HG02623 (cell line): Measurements from ENCODE around the gene TJP1.
"Not testable (repeated sequence)": the region's sequence is repeated elsewhere in the genome, so short reads cannot be mapped to it uniquely, and the experiment has no call there.

ENCODE experiments used
- ATAC-seq: cut with Tn5 transposase; IDR thresholded peaks from one replicate; pipeline ENCODE4 v1.9.1; 2021; ENCODE audit warnings: moderate library complexity; ENCODE audit not compliant: unreplicated experiment

Gene TJP1

GRCh38 chr15:29756358-29757267 lies 65.7 kb downstream of the TJP1 start:
- no peak for ATAC-seq

GRCh38 chr15:29754009-29754408 lies 68.3 kb downstream of the TJP1 start:
- ATAC-seq, result not testable (repeated sequence)

GRCh38 chr15:29753506-29753905 lies 68.8 kb downstream of the TJP1 start:
- ATAC-seq, result no peak

GRCh38 chr15:29750754-29751153 lies 71.5 kb downstream of the TJP1 start:
- ATAC-seq, result no peak

- ATAC-seq, result no peak
Measured at GRCh38 chr15:29749365-29750086, 72.7 kb downstream of the TJP1 start.

- ATAC-seq, result no peak
Measured at GRCh38 chr15:29747837-29748417, 74.3 kb downstream of the TJP1 start.

- no peak for ATAC-seq
Measured at GRCh38 chr15:29743475-29743874, 78.8 kb downstream of the TJP1 start.

- ATAC-seq, result no peak
Measured at GRCh38 chr15:29740692-29741311, 81.5 kb downstream of the TJP1 start.

GRCh38 chr15:29736744-29737020 lies 85.6 kb downstream of the TJP1 start:
- no peak for ATAC-seq

- no peak for ATAC-seq
Measured at GRCh38 chr15:29736012-29736743, 86.1 kb downstream of the TJP1 start.

GRCh38 chr15:29734917-29735572 lies 87.2 kb downstream of the TJP1 start:
- no peak for ATAC-seq

GRCh38 chr15:29731865-29732264 lies 90.4 kb downstream of the TJP1 start:
- no peak for ATAC-seq

- ATAC-seq, result not testable (repeated sequence)
Measured at GRCh38 chr15:29730471-29730870, 91.8 kb downstream of the TJP1 start.

- no peak for ATAC-seq
Measured at GRCh38 chr15:29728418-29728817, 93.8 kb downstream of the TJP1 start.

GRCh38 chr15:29727871-29728270 lies 94.4 kb downstream of the TJP1 start:
- no peak for ATAC-seq

GRCh38 chr15:29726553-29726952 lies 95.7 kb downstream of the TJP1 start:
- no peak for ATAC-seq

GRCh38 chr15:29724026-29724425 lies 98.2 kb downstream of the TJP1 start:
- no peak for ATAC-seq

GRCh38 chr15:29713784-29714183 lies 108.5 kb downstream of the TJP1 start:
- ATAC-seq, result no peak

- ATAC-seq, result no peak
Measured at GRCh38 chr15:29712149-29712885, 110.0 kb downstream of the TJP1 start.

- ATAC-seq, result no peak
Measured at GRCh38 chr15:29711531-29711930, 110.7 kb downstream of the TJP1 start.
